Measurements from ENCODE around the gene DEF6.

DEF6 gene

GRCh38 chr6:35278708-35279107 is 18.9 kb upstream of the DEF6 start:
- Histone ChIP-seq H3K4me2 (ENCODE audit: low read length) (no peak overlapping the region), H3K4me3 (ENCODE audit: low read length) (no peak overlapping the region), H3K9me3 (ENCODE audit: insufficient read depth, low read length) (no peaks in the 10 kb centered on the region), H3K9ac (ENCODE audit: low read length) (no peak overlapping the region), H2AFZ (ENCODE audit: low read depth, low read length) (no peak overlapping the region), H3K4me1 (ENCODE audit: low read length) (no peaks in the 10 kb centered on the region), H3K27me3 (ENCODE audit: low read depth, low read length) (no peaks in the 10 kb centered on the region), H3K36me3 (replicated peaks; ENCODE audit: low read depth, low read length) (no peaks in the 10 kb centered on the region), H3K79me2 (ENCODE audit: low read length) (no peaks in the 10 kb centered on the region), H4K20me1 (ENCODE audit: insufficient read depth, low read length) (no peaks in the 10 kb centered on the region), H3K27ac (ENCODE audit: low read length) (no peak overlapping the region)
- TF ChIP-seq CTCF (IDR thresholded peaks at IDR 0.05; ENCODE audit: low read depth, low read length) (no peak), EZH2phosphoT487 (IDR thresholded peaks at IDR 0.05; ENCODE audit: low read depth) (no peak)

- Histone ChIP-seq H3K79me2 (ENCODE audit: low read length) (no peaks in the 10 kb centered on the region), H3K9ac (ENCODE audit: low read length) (no peak overlapping the region), H3K9me3 (ENCODE audit: insufficient read depth, low read length) (no peaks in the 10 kb centered on the region), H2AFZ (ENCODE audit: low read depth, low read length) (no peak overlapping the region), H3K36me3 (replicated peaks; ENCODE audit: low read depth, low read length) (no peaks in the 10 kb centered on the region), H3K4me3 (ENCODE audit: low read length) (no peak overlapping the region), H3K4me1 (ENCODE audit: low read length) (no peaks in the 10 kb centered on the region), H3K27ac (ENCODE audit: low read length) (no peak overlapping the region), H3K27me3 (ENCODE audit: low read depth, low read length) (no peaks in the 10 kb centered on the region), H3K4me2 (ENCODE audit: low read length) (no peak overlapping the region), H4K20me1 (ENCODE audit: insufficient read depth, low read length) (no peaks in the 10 kb centered on the region)
- no peak for TF ChIP-seq CTCF (IDR thresholded peaks at IDR 0.05; ENCODE audit: low read depth, low read length)
- no peak for TF ChIP-seq EZH2phosphoT487 (IDR thresholded peaks at IDR 0.05; ENCODE audit: low read depth)
Observed at GRCh38 chr6:35280903-35281302, 16.7 kb upstream of the DEF6 start.

- no peak overlapping the region for H3K4me2 ChIP-seq (ENCODE audit: low read length)
- no peaks in the 10 kb centered on the region for H3K9me3 ChIP-seq (ENCODE audit: insufficient read depth, low read length)
- H2AFZ ChIP-seq (ENCODE audit: low read depth, low read length): no peak overlapping the region
- no peaks in the 10 kb centered on the region for H3K27me3 ChIP-seq (ENCODE audit: low read depth, low read length)
- H3K27ac ChIP-seq (ENCODE audit: low read length): no peak overlapping the region
- no peaks in the 10 kb centered on the region for H3K79me2 ChIP-seq (ENCODE audit: low read length)
- TF ChIP-seq CTCF (IDR thresholded peaks at IDR 0.05; ENCODE audit: low read depth, low read length): no peak
- no peak for TF ChIP-seq EZH2phosphoT487 (IDR thresholded peaks at IDR 0.05; ENCODE audit: low read depth)
- H3K9ac ChIP-seq (ENCODE audit: low read length): no peak overlapping the region
- no peaks in the 10 kb centered on the region for H3K36me3 ChIP-seq (replicated peaks; ENCODE audit: low read depth, low read length)
- H4K20me1 ChIP-seq (ENCODE audit: insufficient read depth, low read length): no peaks in the 10 kb centered on the region
- no peak overlapping the region for H3K4me3 ChIP-seq (ENCODE audit: low read length)
- H3K4me1 ChIP-seq (ENCODE audit: low read length): no peaks in the 10 kb centered on the region
Observed at GRCh38 chr6:35282472-35282871, 15.1 kb upstream of the DEF6 start.

GRCh38 chr6:35283361-35283760 is 14.3 kb upstream of the DEF6 start:
- Histone ChIP-seq H3K79me2 (ENCODE audit: low read length) (no peaks in the 10 kb centered on the region), H3K36me3 (replicated peaks; ENCODE audit: low read depth, low read length) (no peaks in the 10 kb centered on the region), H3K4me2 (ENCODE audit: low read length) (no peak overlapping the region), H2AFZ (ENCODE audit: low read depth, low read length) (no peak overlapping the region), H3K4me1 (ENCODE audit: low read length) (no peaks in the 10 kb centered on the region), H3K9ac (ENCODE audit: low read length) (no peak overlapping the region), H3K4me3 (ENCODE audit: low read length) (no peak overlapping the region), H3K27ac (ENCODE audit: low read length) (no peak overlapping the region), H3K27me3 (ENCODE audit: low read depth, low read length) (no peaks in the 10 kb centered on the region), H3K9me3 (ENCODE audit: insufficient read depth, low read length) (no peaks in the 10 kb centered on the region), H4K20me1 (ENCODE audit: insufficient read depth, low read length) (no peaks in the 10 kb centered on the region)
- TF ChIP-seq EZH2phosphoT487 (IDR thresholded peaks at IDR 0.05; ENCODE audit: low read depth) (no peak), CTCF (IDR thresholded peaks at IDR 0.05; ENCODE audit: low read depth, low read length) (no peak)
